HepG2 (cell line): Measurements from ENCODE around the gene PRRT1. TPM values are rescaled to one million over a fixed set of nuclear protein-coding genes. Genes with fewer than 3 reads are reported as not detected.

Experiments
- ARNT2 ChIP-seq: sonication (generic); formaldehyde crosslinking; IDR thresholded peaks from 2 replicates; pipeline ENCODE4 v1.8.0; 2022; ENCODE audit warnings: mild to moderate bottlenecking, low read depth, missing genetic modification reagents, moderate library complexity
- FOXO4 ChIP-seq: sonication (generic); formaldehyde crosslinking; conservative IDR thresholded peaks from 2 replicates; pipeline ENCODE4 v1.8.1; 2023; ENCODE audit warnings: missing genetic modification reagents
- GABPB1 ChIP-seq: IDR thresholded peaks from 2 replicates; pipeline ENCODE4 v1.6.1; 2016; ENCODE audit warnings: mild to moderate bottlenecking, missing genetic modification reagents, moderate library complexity, missing compliant biosample characterization
- GPBP1L1 ChIP-seq: sonication (generic); formaldehyde crosslinking; IDR thresholded peaks from 2 replicates; pipeline ENCODE4 v1.5.0; 2020; ENCODE audit warnings: mild to moderate bottlenecking, missing genetic modification reagents
- GPN1 ChIP-seq: sonication (generic); formaldehyde crosslinking; IDR thresholded peaks from 2 replicates; pipeline ENCODE4 v1.5.1; 2020; ENCODE audit warnings: missing genetic modification reagents, borderline replicate concordance
- HHEX ChIP-seq: IDR thresholded peaks from 2 replicates; pipeline ENCODE4 v1.6.1; 2016; ENCODE audit warnings: control low read depth
- MED13 ChIP-seq: sonication (generic); formaldehyde crosslinking; IDR thresholded peaks from 2 replicates; pipeline ENCODE4 v1.5.0; 2020; ENCODE audit warnings: missing genetic modification reagents
- NFAT5 ChIP-seq: sonication (generic); formaldehyde crosslinking; IDR thresholded peaks from 2 replicates; pipeline ENCODE4 v1.4.0; 2020; ENCODE audit warnings: missing genetic modification reagents
- PBX3 ChIP-seq: sonication (generic); formaldehyde crosslinking; IDR thresholded peaks from 2 replicates; pipeline ENCODE4 v1.8.1; 2023; ENCODE audit warnings: missing genetic modification reagents, inconsistent platforms, borderline replicate concordance
- PCBP2 ChIP-seq: fragments of 200-400 bp; formaldehyde crosslinking; optimal IDR thresholded peaks from 2 replicates; pipeline ENCODE3; 2018; ENCODE audit warnings: low read length, low read depth; ENCODE audit not compliant: poor library complexity, severe bottlenecking
- SNRNP70 ChIP-seq: fragments of 200-400 bp; formaldehyde crosslinking; IDR thresholded peaks from 2 replicates; pipeline ENCODE4 v1.6.1; 2017; ENCODE audit warnings: mild to moderate bottlenecking, low read depth, low read length, moderate library complexity
- ZBED4 ChIP-seq: sonication (generic); formaldehyde crosslinking; IDR thresholded peaks from 2 replicates; pipeline ENCODE4 v1.4.0; 2020; ENCODE audit warnings: missing genetic modification reagents, borderline replicate concordance
- ZNF547 ChIP-seq: sonication (generic); formaldehyde crosslinking; IDR thresholded peaks from 2 replicates; pipeline ENCODE4 v1.5.1; 2020; ENCODE audit warnings: mild to moderate bottlenecking, missing genetic modification reagents
- ZNF572 ChIP-seq: sonication (generic); formaldehyde crosslinking; IDR thresholded peaks from 2 replicates; pipeline ENCODE4 v1.5.1; 2020; ENCODE audit warnings: mild to moderate bottlenecking, missing genetic modification reagents
- ZNF672 ChIP-seq: sonication (generic); formaldehyde crosslinking; IDR thresholded peaks from 2 replicates; pipeline ENCODE4 v1.8.1; 2022; ENCODE audit warnings: missing genetic modification reagents
- polyA plus RNA-seq, 8 experiments: library from polyadenylated mRNA; depleted of rRNA in 3 of 8; stranded (reverse) in 7 of 8; unstranded in 1 of 8; fragments of >200 nt; fragmentation: Illumina TruSeq in 4 of 8; extraction: Trizol in 4 of 8; gene quantifications; 2 replicates each; pipeline versions ENCODE4 v1.2.1 to v1.2.3, GENCODE V29; 2011 to 2016; ENCODE audit warnings: low read depth in 4 of 8, missing spikeins in 1 of 8, mixed read lengths in 1 of 8; ENCODE audit not compliant: insufficient read depth in 1 of 8
- total RNA-seq, 5 experiments: library from RNA; depleted of rRNA; stranded (reverse); fragments of >200 nt; fragmentation: Illumina TruSeq; extraction: Trizol; gene quantifications; 2 replicates each; pipeline ENCODE4 v1.2.3, GENCODE V29; 2016; ENCODE audit warnings: low read depth in 1 of 5

Gene PRRT1
- total and polyA plus RNA-seq, 2 of the 13 experiments (the other 11 are each of a cell fraction or from before 2014, with no cell fraction given) = 0.64 to 1.4 TPM

- TF ChIP-seq ZBED4 (CRISPR knock-in tag) = peak; percentile 82; the same call in 1 of the 2 replicates
- no peak for TF ChIP-seq HHEX (CRISPR knock-in tag)
- TF ChIP-seq GABPB1 (CRISPR knock-in tag) = peak; percentile 90
- TF ChIP-seq ZNF547 (CRISPR knock-in tag) = peak; percentile 94
- TF ChIP-seq NFAT5 (CRISPR knock-in tag) = no peak
- TF ChIP-seq ARNT2 = peak; percentile 78; the same call in 1 of the 2 replicates
- no peak; the same call in 1 of the 2 replicates for TF ChIP-seq PBX3
- 0 out of 2 replicates have a peak, but pooled peaks have one; percentile 85 for TF ChIP-seq FOXO4 (CRISPR knock-in tag)
- TF ChIP-seq PCBP2 = no peak
- no peak for TF ChIP-seq ZNF672 (CRISPR knock-in tag)
- peak; percentile 25; the same call in 1 of the 2 replicates for TF ChIP-seq MED13 (CRISPR knock-in tag)
- TF ChIP-seq SNRNP70 = no peak
- no peak for TF ChIP-seq GPBP1L1 (CRISPR knock-in tag)
- TF ChIP-seq GPN1 (CRISPR knock-in tag) = no peak
- no peak for TF ChIP-seq ZNF572 (CRISPR knock-in tag)
These were observed 44.4 kb upstream of the PRRT1 start (continued) for GRCh38 chr6:32195902-32196681.
